IMR-90 (cell line): ENCODE measurements around the gene RNF144A. TPM values are rescaled to one million over a fixed set of nuclear protein-coding genes. Genes with fewer than 3 reads are reported as not detected.

Experiments used
- ATAC-seq: fragments of 200-7000 bp; cut with Tn5 transposase; 2 replicates; pipeline ENCODE4 v1.9.1; 2020; ENCODE audit warnings: low read depth, mild to moderate bottlenecking, moderate library complexity
- BruUV-seq: library from RNA; stranded (reverse); fragments of 400-500 nt; replicated peaks from 2 replicates; lab custom pipeline; 2021; lab: Mats Ljungman, UMichigan
- CTCF ChIA-PET: fragments of 300-600 bp; formaldehyde crosslinking; extraction: SDS; loops from one replicate; lab custom pipeline; 2021; ENCODE audit warnings: antibody characterized with exemption; lab: Yijun Ruan, JAX
- POLR2A ChIA-PET: fragments of 300-600 bp; sonication (Branson Sonifier 250); formaldehyde crosslinking; loops from one replicate; lab custom pipeline; 2022; ENCODE audit warnings: antibody characterized with exemption; ENCODE audit not compliant: unreplicated experiment; lab: Charles Lee
- DNase-seq: peaks from one replicate; pipeline ENCODE4 v3.0.0; 2013
- H2AFZ ChIP-seq: replicated peaks from 2 replicates; pipeline ENCODE3; 2013; ENCODE audit warnings: low read length, mild to moderate bottlenecking; ENCODE audit not compliant: poor library complexity
- H2AK5ac ChIP-seq: 2 replicates; pipeline ENCODE4 v1.6.1; 2013; ENCODE audit warnings: low read depth, low read length, inconsistent platforms
- H2AK9ac ChIP-seq: replicated peaks from 2 replicates; pipeline ENCODE3; 2013; ENCODE audit warnings: mild to moderate bottlenecking, low read depth, low read length, moderate library complexity; ENCODE audit not compliant: poor library complexity
- H2BK120ac ChIP-seq: 2 replicates; pipeline ENCODE4 v1.6.1; 2013; ENCODE audit warnings: low read depth, low read length, inconsistent platforms
- H2BK15ac ChIP-seq: 3 replicates; pipeline ENCODE4 v1.6.1; 2013; ENCODE audit warnings: low read depth, low read length, inconsistent platforms
- H2BK20ac ChIP-seq: 2 replicates; pipeline ENCODE4 v1.6.1; 2013; ENCODE audit warnings: low read depth, mild to moderate bottlenecking, inconsistent platforms, low read length, moderate library complexity
- H2BK5ac ChIP-seq: 2 replicates; pipeline ENCODE4 v1.6.1; 2013; ENCODE audit warnings: mild to moderate bottlenecking, low read depth, low read length, inconsistent platforms; ENCODE audit not compliant: poor library complexity, severe bottlenecking
- H3K14ac ChIP-seq: replicated peaks from 2 replicates; pipeline ENCODE4 v1.6.1; 2013; ENCODE audit warnings: low read depth, low read length, inconsistent platforms
- H3K18ac ChIP-seq: 2 replicates; pipeline ENCODE4 v1.6.1; 2013; ENCODE audit warnings: low read depth, low read length, control low read depth
- H3K23ac ChIP-seq: 2 replicates; pipeline ENCODE4 v1.6.1; 2013; ENCODE audit warnings: low read depth, low read length, inconsistent platforms
- H3K27ac ChIP-seq: 2 replicates; pipeline ENCODE4 v1.5.1; 2013; ENCODE audit warnings: mild to moderate bottlenecking, control low read depth, low read length; ENCODE audit not compliant: insufficient read depth
- H3K27me3 ChIP-seq: 2 replicates; pipeline ENCODE4 v1.6.1; 2013; ENCODE audit warnings: low read length; ENCODE audit not compliant: control insufficient read depth, insufficient read depth
- H3K36me3 ChIP-seq: 2 replicates; pipeline ENCODE4 v1.6.1; 2013; ENCODE audit warnings: low read length, mixed read lengths; ENCODE audit not compliant: control insufficient read depth, insufficient read depth
- H3K4ac ChIP-seq: 2 replicates; pipeline ENCODE4 v1.6.1; 2013; ENCODE audit warnings: low read depth, low read length, inconsistent platforms
- H3K4me1 ChIP-seq: 2 replicates; pipeline ENCODE4 v1.6.1; 2013; ENCODE audit warnings: low read length, mixed read lengths; ENCODE audit not compliant: control insufficient read depth, insufficient read depth
- H3K4me2 ChIP-seq: 2 replicates; pipeline ENCODE4 v1.6.1; 2013; ENCODE audit warnings: low read depth, mild to moderate bottlenecking, control low read depth, low read length, moderate library complexity
- H3K4me3 ChIP-seq: 2 replicates; pipeline ENCODE4 v1.5.1; 2013; ENCODE audit warnings: low read depth, mild to moderate bottlenecking, control low read depth, low read length, moderate library complexity; ENCODE audit not compliant: insufficient read depth
- H3K56ac ChIP-seq: 2 replicates; pipeline ENCODE4 v1.6.1; 2013; ENCODE audit warnings: low read length, inconsistent platforms; ENCODE audit not compliant: insufficient read depth; ENCODE audit errors: extremely low read depth
- H3K79me1 ChIP-seq, 2 experiments: 2 replicates each; pipeline ENCODE4 v1.6.1; 2013; ENCODE audit warnings: low read length in 2 of 2, inconsistent platforms in 1 of 2, low read depth in 1 of 2
- H3K9ac ChIP-seq: 2 replicates; pipeline ENCODE4 v1.6.1; 2013; ENCODE audit warnings: low read depth, low read length, control low read depth
- H3K9me1 ChIP-seq: 2 replicates; pipeline ENCODE4 v1.6.1; 2013; ENCODE audit warnings: low read length, inconsistent platforms; ENCODE audit not compliant: insufficient read depth
- H3K9me3 ChIP-seq: 2 replicates; pipeline ENCODE4 v1.6.1; 2013; ENCODE audit warnings: low read length; ENCODE audit not compliant: control insufficient read depth, insufficient read depth
- H4K20me1 ChIP-seq: 2 replicates; pipeline ENCODE4 v1.6.1; 2013; ENCODE audit warnings: low read length, inconsistent platforms; ENCODE audit not compliant: insufficient read depth
- H4K5ac ChIP-seq: 2 replicates; pipeline ENCODE4 v1.6.1; 2013; ENCODE audit warnings: mild to moderate bottlenecking, low read depth, low read length, control low read depth
- H4K8ac ChIP-seq, 2 experiments: 2 replicates each; pipeline ENCODE4 v1.6.1; 2013; ENCODE audit warnings: low read depth in 2 of 2, low read length in 2 of 2, control low read depth in 1 of 2, inconsistent platforms in 1 of 2
- H4K91ac ChIP-seq: 2 replicates; pipeline ENCODE4 v1.6.1; 2013; ENCODE audit warnings: low read depth, low read length, inconsistent platforms; ENCODE audit not compliant: insufficient read depth
- CEBPB ChIP-seq: IDR thresholded peaks from 2 replicates; pipeline ENCODE4 v1.6.1; 2012; ENCODE audit warnings: low read depth, low read length, improper control_type of control experiment
- FOS ChIP-seq: fragments of 150-350 bp; IDR thresholded peaks from 2 replicates; pipeline ENCODE4 v1.6.1; 2016; ENCODE audit warnings: low read depth, low read length
- MXI1 ChIP-seq: IDR thresholded peaks from 2 replicates; pipeline ENCODE4 v1.6.1; 2012; ENCODE audit warnings: low read depth, mild to moderate bottlenecking, low read length, moderate library complexity, borderline replicate concordance
- RAD21 ChIP-seq: IDR thresholded peaks from 2 replicates; pipeline ENCODE4 v1.6.1; 2012; ENCODE audit warnings: low read length, improper control_type of control experiment
- WGBS, 2 experiments: methylation state at CpG; one replicate each; pipeline versions ENCODE4 v1.1.5 to v1.1.7; 2013; ENCODE audit warnings: missing lambda C conversion rate in 2 of 2; ENCODE audit not compliant: insufficient read length in 1 of 2; ENCODE audit errors: extremely low coverage in 2 of 2; 5-methylcytosine and 5-hydroxymethylcytosine counted together
- dilution Hi-C: fragments of 300-500 bp; cut with HindIII; formaldehyde crosslinking; loops from one replicate; pipeline ENCODE4 v1.14.3; 2018; ENCODE audit warnings: low sequenced_read_pairs; ENCODE audit not compliant: unreplicated experiment
- in situ Hi-C: fragments of 300-500 bp; cut with MboI; formaldehyde crosslinking; loops from 3 replicates; pipeline ENCODE4 v1.14.3; 2019; ENCODE audit warnings: low sequenced_read_pairs, inconsistent platforms, mixed read lengths
- intact Hi-C: fragments of 100-400 bp; cut with micrococcal nuclease; formaldehyde crosslinking; loops from 2 replicates; pipeline ENCODE4 v1.10.0; 2022
- polyA plus RNA-seq, 3 experiments: library from polyadenylated mRNA; depleted of rRNA; stranded (reverse); fragments of >200 nt; gene quantifications; 2 replicates each; pipeline ENCODE4 v1.2.3, GENCODE V29; 2012; ENCODE audit warnings: low replicate concordance in 1 of 3
- total RNA-seq: library from RNA; depleted of rRNA; stranded (reverse); fragments of >200 nt; gene quantifications from 2 replicates; pipeline ENCODE4 v1.2.3, GENCODE V29; 2012

The RNF144A gene
- total and polyA plus RNA-seq, 2 of the 4 experiments (the other 2 are of a cell fraction): 0.18 to 0.26 TPM

- Histone ChIP-seq H2BK20ac (no peak overlapping the region), H2BK15ac (no peak overlapping the region), H3K4ac (no peak overlapping the region), H2BK120ac (no peak overlapping the region), H2AK5ac (no peak overlapping the region), H3K27ac (no peak overlapping the region), H4K91ac (no peak overlapping the region), H4K8ac (no peak overlapping the region), H3K18ac (no peak overlapping the region), H3K36me3 (no peaks in the 10 kb centered on the region), H3K14ac (no peak overlapping the region), H3K9ac (no peak overlapping the region), H3K23ac (no peak overlapping the region), H4K20me1 (no peaks in the 10 kb centered on the region), H3K4me3 (no peak overlapping the region), H3K27me3 (no peaks in the 10 kb centered on the region), H2AK9ac (no peak overlapping the region), H3K4me2 (no peak overlapping the region), H3K56ac (no peak overlapping the region), H3K9me1 (no peaks in the 10 kb centered on the region), H2BK5ac (no peak overlapping the region), H3K9me3 (no peaks in the 10 kb centered on the region), H3K79me1 (no peaks in the 10 kb centered on the region), H4K5ac (no peak overlapping the region), H3K4me1 (no peaks in the 10 kb centered on the region), H2AFZ (no peak overlapping the region)
- no TSS peak for BruUV-seq
- DNase-seq (no peak), ATAC-seq (no peak)
- CTCF ChIA-PET: interaction anchor here (0.9 kb wide), 1 partner anchor 10 kb away, joined by 3 read pairs; no protein-coding TSS in a partner anchor
- dilution Hi-C loops (no loop called here), in situ Hi-C loops (no loop called here), intact Hi-C loops (no loop called here)
- TF ChIP-seq RAD21 (no peak), FOS (no peak), CEBPB (no peak), MXI1 (no peak)
- POLR2A ChIA-PET: no interaction called here
- WGBS, 2 experiments: no CpG with 5 or more reads among the region's 1 CpG
Measured at GRCh38 chr2:6906165-6906741, 11.0 kb upstream of the RNF144A start.
